ENCODE data around the gene ENPP3.

Gene ENPP3

GRCh38 chr6:131646249-131646670, 9.2 kb downstream of the ENPP3 start:
- CTCF ChIA-PET: no interaction called here
- POLR2A ChIA-PET (ENCODE audit: low non-redundant PET): no interaction called here
- DNase-seq (ENCODE audit: low spot score): no peak
- no peak for TF ChIP-seq CTCF (conservative IDR thresholded peaks at IDR 0.05; ENCODE audit: low read depth)
- H3K27ac ChIP-seq: no peak overlapping the region

GRCh38 chr6:131651782-131652181, 14.7 kb downstream of the ENPP3 start:
- no peak for TF ChIP-seq CTCF (conservative IDR thresholded peaks at IDR 0.05; ENCODE audit: low read depth)
- DNase-seq (ENCODE audit: low spot score): no peak
- H3K27ac ChIP-seq: no peak overlapping the region
- ChIA-PET CTCF (no interaction called here), POLR2A (ENCODE audit: low non-redundant PET) (no interaction called here)

GRCh38 chr6:131652472-131652871, 15.4 kb downstream of the ENPP3 start:
- ChIA-PET POLR2A (ENCODE audit: low non-redundant PET) (interaction anchor here (0.6 kb wide), 1 partner anchor 232 kb away, joined by 3 read pairs; no protein-coding TSS in a partner anchor), CTCF (no interaction called here)
- peak; percentile 44 for DNase-seq (ENCODE audit: low spot score)

GRCh38 chr6:131654326-131654725, 17.2 kb downstream of the ENPP3 start:
- ChIA-PET CTCF (no interaction called here), POLR2A (ENCODE audit: low non-redundant PET) (no interaction called here)
- DNase-seq (ENCODE audit: low spot score): no peak
- H3K27ac ChIP-seq: no peak overlapping the region
- no peak for TF ChIP-seq CTCF (conservative IDR thresholded peaks at IDR 0.05; ENCODE audit: low read depth)

More at GRCh38 chr6:131652472-131652871, 15.4 kb downstream of the ENPP3 start:
- no peak for TF ChIP-seq CTCF (conservative IDR thresholded peaks at IDR 0.05; ENCODE audit: low read depth)
- no peak overlapping the region for H3K27ac ChIP-seq

- ChIA-PET CTCF (no interaction called here), POLR2A (ENCODE audit: low non-redundant PET) (no interaction called here)
- no peak for TF ChIP-seq CTCF (conservative IDR thresholded peaks at IDR 0.05; ENCODE audit: low read depth)
- no peak overlapping the region for H3K27ac ChIP-seq
- DNase-seq (ENCODE audit: low spot score): no peak
These were observed 18.3 kb downstream of the ENPP3 start for GRCh38 chr6:131655387-131655786.

- CTCF ChIA-PET: interaction anchor here (1.1 kb wide), 1 partner anchor 166 kb away, joined by 3 read pairs; no protein-coding TSS in a partner anchor
These were observed 18.8 kb downstream of the ENPP3 start for GRCh38 chr6:131655951-131656350.

More at GRCh38 chr6:131655951-131656350, 18.8 kb downstream of the ENPP3 start:
- POLR2A ChIA-PET (ENCODE audit: low non-redundant PET): no interaction called here
- TF ChIP-seq CTCF (conservative IDR thresholded peaks at IDR 0.05; ENCODE audit: low read depth): no peak
- no peak for DNase-seq (ENCODE audit: low spot score)
- H3K27ac ChIP-seq: no peak overlapping the region

Measured in RWPE1 (cell line).